H9 (cell line): ENCODE results near the gene MRPL39. TPM values are rescaled to one million over a fixed set of nuclear protein-coding genes. Genes with fewer than 3 reads are reported as not detected.

Source experiments
- DNase-seq: peaks from one replicate; pipeline ENCODE4 v3.0.0-alpha.2; 2017
- H2AFZ ChIP-seq: one replicate; pipeline ENCODE4 v1.6.1; 2013; ENCODE audit warnings: mild to moderate bottlenecking, low read length, control low read depth, moderate library complexity
- H2AK5ac ChIP-seq: 2 replicates; pipeline ENCODE4 v1.6.1; 2013; ENCODE audit warnings: low read length, control low read depth, mixed read lengths; ENCODE audit not compliant: insufficient read length
- H2BK120ac ChIP-seq: one replicate; pipeline ENCODE4 v1.6.1; 2013; ENCODE audit warnings: low read depth, mild to moderate bottlenecking, low read length, control low read depth, inconsistent platforms; ENCODE audit not compliant: poor library complexity, severe bottlenecking
- H2BK12ac ChIP-seq: 2 replicates; pipeline ENCODE4 v1.6.1; 2013; ENCODE audit warnings: low read length, control low read depth, mixed read lengths, low read depth; ENCODE audit not compliant: insufficient read length
- H2BK15ac ChIP-seq: 2 replicates; pipeline ENCODE4 v1.6.1; 2013; ENCODE audit warnings: low read depth, low read length, control low read depth
- H2BK20ac ChIP-seq: one replicate; pipeline ENCODE4 v1.6.1; 2013; ENCODE audit warnings: low read depth, mild to moderate bottlenecking, low read length, control low read depth, inconsistent platforms; ENCODE audit not compliant: poor library complexity, severe bottlenecking
- H2BK5ac ChIP-seq: 2 replicates; pipeline ENCODE4 v1.6.1; 2013; ENCODE audit warnings: low read length, control low read depth, mixed read lengths; ENCODE audit not compliant: insufficient read length
- H3K14ac ChIP-seq: 2 replicates; pipeline ENCODE4 v1.6.1; 2013; ENCODE audit warnings: low read length, control low read depth; ENCODE audit not compliant: insufficient read depth
- H3K18ac ChIP-seq: 2 replicates; pipeline ENCODE4 v1.6.1; 2013; ENCODE audit warnings: low read depth, mild to moderate bottlenecking, mixed read lengths, low read length, control low read depth; ENCODE audit not compliant: insufficient read length
- H3K23ac ChIP-seq: 2 replicates; pipeline ENCODE4 v1.6.1; 2013; ENCODE audit warnings: low read length, control low read depth, mixed read lengths, low read depth; ENCODE audit not compliant: insufficient read length
- H3K23me2 ChIP-seq: 2 replicates; pipeline ENCODE4 v1.6.1; 2013; ENCODE audit warnings: low read depth, mild to moderate bottlenecking, mixed read lengths, low read length, control low read depth; ENCODE audit not compliant: insufficient read length, poor library complexity, severe bottlenecking
- H3K27ac ChIP-seq: 2 replicates; pipeline ENCODE4 v1.5.1; 2013; ENCODE audit warnings: low read length, control low read depth, mixed read lengths, low read depth; ENCODE audit not compliant: insufficient read length
- H3K27me3 ChIP-seq: 2 replicates; pipeline ENCODE4 v1.6.1; 2013; ENCODE audit warnings: low read length, control low read depth, inconsistent platforms; ENCODE audit not compliant: insufficient read depth
- H3K4ac ChIP-seq: 2 replicates; pipeline ENCODE4 v1.6.1; 2013; ENCODE audit warnings: low read depth, mild to moderate bottlenecking, control low read depth, inconsistent platforms, low read length, moderate library complexity
- H3K4me1 ChIP-seq: 2 replicates; pipeline ENCODE4 v1.6.1; 2013; ENCODE audit warnings: low read length, control low read depth, inconsistent platforms; ENCODE audit not compliant: insufficient read depth
- H3K4me2 ChIP-seq: 2 replicates; pipeline ENCODE4 v1.6.1; 2013; ENCODE audit warnings: low read length, control low read depth, mixed read lengths; ENCODE audit not compliant: insufficient read length, insufficient read depth
- H3K56ac ChIP-seq: 2 replicates; pipeline ENCODE4 v1.6.1; 2013; ENCODE audit warnings: low read depth, mild to moderate bottlenecking, mixed read lengths, low read length, control low read depth; ENCODE audit not compliant: insufficient read length
- H3K79me1 ChIP-seq: 2 replicates; pipeline ENCODE4 v1.6.1; 2013; ENCODE audit warnings: low read depth, mild to moderate bottlenecking, moderate library complexity, low read length, control low read depth, inconsistent platforms; ENCODE audit not compliant: insufficient read depth, poor library complexity, severe bottlenecking
- H3K79me2 ChIP-seq: 2 replicates; pipeline ENCODE4 v1.6.1; 2013; ENCODE audit warnings: low read length, control low read depth, inconsistent platforms; ENCODE audit not compliant: insufficient read depth
- H3K9ac ChIP-seq: 2 replicates; pipeline ENCODE4 v1.6.1; 2013; ENCODE audit warnings: low read length, control low read depth, mixed read lengths; ENCODE audit not compliant: insufficient read length; ENCODE audit errors: extremely low read depth
- H3K9me3 ChIP-seq: one replicate; pipeline ENCODE4 v1.6.1; 2013; ENCODE audit warnings: low read depth, low read length, inconsistent platforms; ENCODE audit not compliant: control insufficient read depth
- H3T11ph ChIP-seq: one replicate; pipeline ENCODE4 v1.6.1; 2013; ENCODE audit warnings: mild to moderate bottlenecking, low read length, control low read depth, inconsistent platforms
- H4K20me1 ChIP-seq: one replicate; pipeline ENCODE4 v1.6.1; 2013; ENCODE audit not compliant: control insufficient read depth, insufficient read length, insufficient read depth
- H4K5ac ChIP-seq: 2 replicates; pipeline ENCODE4 v1.6.1; 2013; ENCODE audit warnings: low read depth, mild to moderate bottlenecking, mixed read lengths, low read length, control low read depth; ENCODE audit not compliant: insufficient read length
- H4K8ac ChIP-seq: replicated peaks from 2 replicates; pipeline ENCODE4 v1.6.1; 2013; ENCODE audit warnings: low read length, control low read depth, mixed read lengths, low read depth; ENCODE audit not compliant: insufficient read length
- H4K91ac ChIP-seq: 2 replicates; pipeline ENCODE4 v1.6.1; 2013; ENCODE audit warnings: low read depth, mild to moderate bottlenecking, moderate library complexity, mixed read lengths, low read length, control low read depth; ENCODE audit not compliant: insufficient read length
- H3K27ac Mint-ChIP-seq, 3 experiments: 2 replicates in 2 of 3; 3 replicates in 1 of 3; pipeline ENCODE4 v1.8.0; 2020 to 2021; ENCODE audit warnings: mixed read lengths in 3 of 3, mild to moderate bottlenecking in 1 of 3, moderate library complexity in 1 of 3
- H3K27me3 Mint-ChIP-seq: 2 replicates; pipeline ENCODE4 v1.8.0; 2021; ENCODE audit warnings: low read depth, mild to moderate bottlenecking, moderate library complexity, mixed read lengths
- H3K36me3 Mint-ChIP-seq, 3 experiments: 2 replicates in 2 of 3; 3 replicates in 1 of 3; pipeline ENCODE4 v1.8.0; 2020 to 2021; ENCODE audit warnings: low read depth in 3 of 3, mixed read lengths in 3 of 3; ENCODE audit not compliant: insufficient read depth in 1 of 3
- H3K4me1 Mint-ChIP-seq, 2 experiments: 2 replicates each; pipeline ENCODE4 v1.8.0; 2020; ENCODE audit warnings: mixed read lengths in 2 of 2
- H3K4me3 Mint-ChIP-seq, 2 experiments: 2 replicates in 1 of 2; 3 replicates in 1 of 2; pipeline ENCODE4 v1.8.0; 2020 to 2021; ENCODE audit warnings: mild to moderate bottlenecking in 2 of 2, mixed read lengths in 2 of 2, moderate library complexity in 1 of 2
- H3K9me3 Mint-ChIP-seq, 2 experiments: 2 replicates in 1 of 2; 3 replicates in 1 of 2; pipeline ENCODE4 v1.8.0; 2020; ENCODE audit warnings: mild to moderate bottlenecking in 2 of 2, mixed read lengths in 2 of 2, moderate library complexity in 1 of 2
- CTCF ChIP-seq: fragments of 200-600 bp; sonication (generic); conservative IDR thresholded peaks from 3 replicates; pipeline ENCODE4 v1.8.0; 2021; ENCODE audit warnings: antibody characterized with exemption, mild to moderate bottlenecking
- WGBS: extraction: QIAGEN DNeasy Blood & Tissue Kit; methylation state at CpG from one replicate; pipeline ENCODE4 v1.1.7; 2013; ENCODE audit warnings: missing lambda C conversion rate, low lambda C conversion rate, mixed read lengths; ENCODE audit not compliant: insufficient read length; ENCODE audit errors: extremely low coverage; 5-methylcytosine and 5-hydroxymethylcytosine counted together
- total RNA-seq: library from RNA; stranded (reverse); gene quantifications from 2 replicates; pipeline ENCODE4 v1.2.1, GENCODE V29; 2021

Gene MRPL39
- total RNA-seq, 1 experiment from 2014 or later = 58.8 TPM

GRCh38 chr21:25572861-25573310 is 34.4 kb downstream of the MRPL39 start:
- Histone ChIP-seq H3K9ac (no peak overlapping the region), H2BK5ac (no peak overlapping the region), H2BK120ac (no peak overlapping the region), H4K8ac (no peak overlapping the region), H4K5ac (no peak overlapping the region), H4K91ac (no peak overlapping the region), H2AFZ (no peak overlapping the region), H3K4me1 (no peaks in the 10 kb centered on the region; the same call in 1 of the 2 replicates), H3K79me2 (no peaks in the 10 kb centered on the region), H2BK15ac (no peak overlapping the region), H2AK5ac (no peak overlapping the region), H3K4me2 (no peak overlapping the region), H3K18ac (no peak overlapping the region), H3K27ac (no peak overlapping the region), H3K56ac (no peak overlapping the region), H2BK20ac (no peak overlapping the region), H3K14ac (no peak overlapping the region), H3K23ac (no peak overlapping the region), H3K27me3 (no peaks in the 10 kb centered on the region), H3T11ph (no peak overlapping the region), H3K79me1 (no peaks in the 10 kb centered on the region), H3K23me2 (no peaks in the 10 kb centered on the region), H4K20me1 (no peaks in the 10 kb centered on the region), H3K4ac (no peak overlapping the region), H2BK12ac (no peak overlapping the region), H3K9me3 (no peaks in the 10 kb centered on the region)
- H3K4me1 Mint-ChIP-seq = peaks cover 9 to 12% of the 10 kb centered on the region in 2 experiments
- H3K36me3 Mint-ChIP-seq = peaks cover 0 to 4% (median 4%) of the 10 kb centered on the region in 3 experiments; a peak in 3 of 7 replicates
- H3K9me3 Mint-ChIP-seq = no peaks in the 10 kb centered on the region
- TF ChIP-seq CTCF = no peak
- DNase-seq = no peak
- no CpG with 5 or more reads among the region's 3 CpGs for WGBS
- H3K27me3 Mint-ChIP-seq = no peaks in the 10 kb centered on the region
- no peak overlapping the region for H3K27ac Mint-ChIP-seq
- H3K4me3 Mint-ChIP-seq = no peak overlapping the region
